Kidney glomerular epithelial cell (primary cell): ENCODE measurements around the gene KLF16.
A peak's percentile ranks its signal among the peaks of the same experiment; 100 is the strongest.

ENCODE experiments used
- DNase-seq: peaks from one replicate; lab custom pipeline; 2025; lab: John Stamatoyannopoulos, UW

The KLF16 gene

DNA sequence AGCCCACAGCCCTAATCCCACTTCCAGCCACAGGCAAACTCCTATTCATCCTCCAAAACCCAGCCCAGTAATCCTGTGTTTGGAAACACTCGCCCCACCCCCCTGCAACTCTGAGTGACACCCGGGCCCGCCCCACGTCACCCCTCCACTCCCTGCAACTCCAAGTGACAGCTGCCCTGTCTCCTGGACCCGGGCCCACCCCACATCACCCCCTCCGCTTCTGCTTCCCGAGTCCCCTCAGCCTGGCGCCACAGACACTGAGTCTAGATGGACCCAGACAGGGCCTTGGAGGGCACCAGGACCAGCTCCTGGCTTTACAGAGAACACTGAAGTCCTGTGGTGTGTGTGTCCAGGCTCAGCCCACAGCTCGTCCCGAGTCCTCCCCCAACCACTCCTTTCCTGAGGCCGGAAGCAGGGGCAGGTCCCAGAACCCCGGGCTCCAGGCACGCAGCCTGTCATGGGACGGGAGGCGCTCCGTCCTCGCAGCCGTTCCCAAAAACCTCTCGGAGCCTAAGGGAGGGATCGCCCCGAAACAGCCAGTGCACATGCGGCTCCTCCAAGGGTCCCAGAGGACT lies 22.8 kb downstream of the KLF16 start:
- DNase-seq = no peak

DNA sequence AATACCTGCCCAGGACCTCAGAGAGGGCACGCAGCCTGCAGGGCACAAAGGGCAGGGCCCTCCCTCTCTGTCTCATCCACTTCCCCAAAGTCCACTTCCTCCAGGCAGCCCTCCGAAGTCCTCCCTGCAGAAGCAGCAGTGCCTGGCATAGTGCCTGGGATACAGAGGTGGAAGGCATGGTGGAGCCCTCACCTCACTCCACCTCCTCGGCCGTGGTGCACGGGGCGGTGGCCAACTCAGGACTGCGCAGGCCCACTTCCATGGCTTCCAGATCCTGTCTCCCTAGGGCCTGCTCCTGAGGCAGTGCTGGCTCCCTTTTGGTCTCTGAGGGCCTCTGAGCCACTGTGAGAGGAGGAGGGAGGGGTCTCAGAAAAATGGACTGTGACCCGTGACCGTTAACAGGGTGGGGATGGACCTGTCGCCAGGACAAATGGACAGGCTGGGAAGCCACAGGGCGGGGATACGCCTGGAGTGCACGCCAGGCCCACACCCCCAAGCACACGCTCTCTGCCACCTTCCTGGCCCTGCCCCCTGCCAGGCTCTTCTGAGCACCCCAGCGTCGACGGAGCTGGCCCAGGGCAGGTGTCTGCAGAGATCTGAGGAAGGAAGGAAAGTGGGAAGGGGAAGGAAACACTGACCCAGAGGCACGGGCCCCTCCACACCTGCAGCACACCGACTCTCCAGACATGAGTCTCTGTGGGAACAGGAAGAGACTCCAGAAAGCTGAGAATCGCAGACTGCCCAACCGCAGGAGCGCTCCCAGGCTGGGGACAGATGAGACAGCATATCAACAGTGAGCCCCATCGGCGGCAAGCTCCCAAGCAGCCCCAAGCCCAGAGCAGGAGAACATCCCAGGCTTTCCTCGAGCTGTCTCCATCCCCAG lies 23.5 kb downstream of the KLF16 start:
- no peak for DNase-seq

DNA sequence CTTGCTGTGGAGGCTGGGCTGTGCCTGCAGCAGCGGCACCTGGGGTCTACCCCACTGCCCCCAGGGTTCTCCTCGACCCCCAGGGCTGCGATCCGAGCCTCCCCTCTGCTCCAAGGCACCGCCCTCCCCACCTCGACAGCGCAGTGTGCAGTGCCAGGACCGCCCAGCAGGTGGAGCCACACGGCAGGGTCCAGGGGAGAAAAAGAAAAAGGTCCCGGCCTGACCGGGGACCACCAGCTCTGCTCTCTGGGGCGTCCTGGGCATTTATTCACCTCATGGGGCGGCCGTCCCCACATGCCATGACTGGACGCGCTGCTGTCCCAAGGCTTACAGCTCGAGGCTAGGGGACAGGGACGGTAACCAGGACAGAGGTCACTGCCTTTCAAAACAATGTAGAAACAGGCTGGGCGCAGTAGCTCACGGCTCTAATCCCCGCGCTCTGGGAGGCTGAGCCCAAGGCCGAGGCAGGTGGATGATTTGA lies 25.7 kb downstream of the KLF16 start:
- DNase-seq = no peak

DNA sequence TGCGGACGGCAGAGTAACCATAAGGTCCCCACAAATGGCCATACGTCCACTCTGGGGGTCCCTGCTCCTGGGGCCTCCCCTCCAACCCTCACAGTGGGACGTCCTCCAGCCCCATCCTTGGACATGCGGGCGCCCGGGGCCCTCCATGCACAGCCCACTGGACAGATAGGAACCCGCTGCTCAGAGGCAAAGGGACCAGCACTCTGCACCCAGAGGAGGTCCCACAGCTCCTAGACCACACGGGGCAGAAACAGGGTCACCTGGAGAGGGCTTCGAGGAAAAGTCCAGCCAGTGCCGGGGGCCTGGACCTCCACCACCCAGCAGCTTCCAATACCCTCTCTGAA lies 26.2 kb downstream of the KLF16 start:
- DNase-seq = no peak

DNA sequence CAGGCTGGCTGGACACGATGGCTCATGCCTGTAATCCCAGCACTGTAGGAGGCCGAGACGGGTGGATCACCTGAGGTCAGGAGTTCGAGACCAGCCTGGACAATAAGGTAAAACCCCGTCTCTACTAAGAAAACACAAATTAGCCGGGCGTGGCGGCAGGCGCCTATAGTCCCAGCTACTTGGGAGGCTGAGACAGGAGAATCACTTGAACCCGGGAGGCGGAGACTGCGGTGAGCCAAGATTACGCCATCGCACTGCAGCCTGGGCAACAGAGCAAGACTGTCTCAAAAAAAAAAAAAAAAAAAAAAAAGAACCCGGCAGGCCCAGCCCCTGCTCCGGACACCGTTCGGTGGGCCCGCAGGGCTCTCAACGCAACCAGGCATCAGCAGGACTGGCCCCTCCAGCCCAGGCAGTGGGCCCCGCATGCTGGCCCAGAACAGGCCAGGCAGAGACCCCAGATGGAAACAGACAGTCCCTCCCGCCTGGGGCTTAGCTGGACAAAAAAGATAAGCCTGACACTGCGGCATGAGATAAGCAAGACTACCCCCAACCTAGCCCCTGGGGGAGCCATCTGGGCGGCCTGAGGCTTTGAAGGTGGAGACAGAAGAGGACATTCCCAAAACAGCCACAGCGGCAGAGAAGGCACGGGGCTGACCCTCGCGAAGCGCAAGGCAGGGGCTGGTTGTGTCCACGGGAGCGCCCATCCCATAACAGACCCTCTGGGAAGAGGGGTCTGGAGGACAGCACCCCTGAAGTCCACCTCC lies 26.7 kb downstream of the KLF16 start:
- no peak for DNase-seq

DNA sequence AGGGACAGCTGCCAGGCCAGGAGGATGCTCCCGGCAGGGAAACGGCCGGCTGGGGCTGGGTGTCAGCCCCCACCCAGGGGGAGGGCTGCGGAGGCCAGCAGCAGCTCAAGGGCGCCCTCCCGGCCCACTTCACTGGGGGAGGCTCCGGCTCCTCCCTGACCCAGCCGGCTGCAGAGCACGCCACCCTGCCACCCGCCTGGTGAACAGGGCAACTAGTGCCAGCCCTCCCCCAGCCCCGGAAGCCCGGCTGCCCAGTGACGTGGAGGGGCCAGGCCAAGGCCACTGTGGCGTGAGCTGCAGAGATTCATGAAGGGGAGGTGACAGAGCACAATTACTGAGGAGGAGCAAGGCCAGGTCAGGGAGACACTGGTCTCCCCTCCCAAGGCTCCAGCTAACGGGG lies 29.8 kb downstream of the KLF16 start:
- DNase-seq = peak; percentile 44

DNA sequence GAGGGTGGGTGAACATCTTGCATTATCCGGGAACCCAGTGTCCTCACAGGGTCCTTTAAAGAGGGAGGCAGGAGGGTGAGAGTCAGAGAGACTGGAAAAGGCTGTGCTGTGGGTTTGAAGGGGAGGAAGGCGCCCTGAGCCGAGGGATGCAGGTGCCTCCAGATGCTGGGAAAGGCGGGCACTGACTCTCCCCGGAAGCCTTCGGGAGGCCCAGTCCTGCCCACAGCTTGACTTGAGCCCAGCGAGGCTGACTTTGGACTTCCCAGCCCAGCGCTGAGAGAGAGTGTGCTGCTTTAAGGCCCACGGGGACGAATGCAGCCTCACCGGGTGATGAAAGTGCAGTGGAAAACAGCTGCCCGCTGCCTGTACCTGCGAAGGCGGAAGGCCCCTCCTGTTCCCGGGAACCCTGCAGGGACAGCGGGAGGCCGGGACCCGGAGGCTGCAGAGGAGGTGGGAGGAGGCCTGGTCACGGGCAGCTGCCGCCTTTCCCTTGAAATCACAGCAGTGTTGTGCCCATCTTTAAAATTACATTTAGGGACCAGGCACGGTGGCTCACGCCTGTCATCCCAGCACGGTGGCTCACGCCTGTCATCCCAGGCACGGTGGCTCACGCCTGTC lies 31.2 kb downstream of the KLF16 start:
- DNase-seq = no peak

DNA sequence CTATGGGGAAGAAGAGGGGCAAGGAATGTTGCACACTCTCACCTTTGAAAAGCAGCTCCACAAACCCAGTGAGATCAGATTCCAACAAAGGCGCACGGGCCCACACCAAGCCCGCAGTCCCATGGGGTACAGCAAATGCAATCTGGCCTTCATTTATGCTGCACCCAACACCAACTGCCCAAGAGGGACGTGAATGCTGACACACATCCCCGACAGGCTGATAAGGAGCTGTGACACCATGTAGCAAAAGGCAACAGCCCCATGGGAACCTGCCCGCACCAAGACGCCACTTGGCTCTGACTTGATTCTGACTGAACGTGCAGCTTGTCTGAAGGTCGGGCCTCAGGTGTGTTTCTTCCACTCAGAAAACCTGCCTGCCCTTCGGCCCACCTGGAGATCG lies 32.4 kb downstream of the KLF16 start:
- no peak for DNase-seq

DNA sequence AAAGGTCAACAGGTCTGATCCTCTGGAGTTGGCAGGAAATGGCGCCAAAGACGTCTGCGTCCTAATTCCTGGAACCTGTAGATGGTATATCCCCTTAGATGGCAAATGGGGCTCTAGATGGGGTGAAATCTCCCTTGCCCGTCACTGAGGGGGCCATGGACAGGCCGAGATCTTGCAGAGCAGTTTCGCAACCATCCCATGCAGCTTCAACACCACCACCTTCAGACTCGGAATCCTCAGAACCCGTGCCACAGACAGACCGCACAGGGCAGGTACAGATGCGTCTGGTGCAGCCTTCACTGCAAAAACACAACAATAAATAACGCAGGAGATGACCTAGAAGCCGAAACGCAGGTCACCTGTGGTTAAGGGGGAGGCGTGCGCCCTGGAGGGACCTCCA lies 32.8 kb downstream of the KLF16 start:
- DNase-seq = no peak

DNA sequence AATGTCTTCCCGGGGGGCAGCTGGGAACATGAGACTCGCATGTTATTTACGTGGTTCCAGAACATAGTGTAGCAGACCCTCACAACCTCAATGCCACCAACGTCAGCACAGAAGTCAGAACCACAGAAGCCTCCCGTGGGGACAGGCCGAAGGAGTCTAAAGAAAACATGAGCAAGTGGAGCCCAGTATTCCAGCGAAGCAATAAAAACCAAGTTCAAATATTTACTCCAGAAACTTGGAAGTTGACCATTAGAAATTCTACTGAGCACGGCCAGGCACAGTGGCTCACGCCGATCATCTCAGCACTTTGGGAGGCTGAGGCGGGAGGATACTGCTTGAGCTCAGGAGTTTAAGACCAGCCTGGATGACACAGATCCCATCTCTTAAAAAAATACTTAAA lies 33.4 kb downstream of the KLF16 start:
- no peak for DNase-seq

DNA sequence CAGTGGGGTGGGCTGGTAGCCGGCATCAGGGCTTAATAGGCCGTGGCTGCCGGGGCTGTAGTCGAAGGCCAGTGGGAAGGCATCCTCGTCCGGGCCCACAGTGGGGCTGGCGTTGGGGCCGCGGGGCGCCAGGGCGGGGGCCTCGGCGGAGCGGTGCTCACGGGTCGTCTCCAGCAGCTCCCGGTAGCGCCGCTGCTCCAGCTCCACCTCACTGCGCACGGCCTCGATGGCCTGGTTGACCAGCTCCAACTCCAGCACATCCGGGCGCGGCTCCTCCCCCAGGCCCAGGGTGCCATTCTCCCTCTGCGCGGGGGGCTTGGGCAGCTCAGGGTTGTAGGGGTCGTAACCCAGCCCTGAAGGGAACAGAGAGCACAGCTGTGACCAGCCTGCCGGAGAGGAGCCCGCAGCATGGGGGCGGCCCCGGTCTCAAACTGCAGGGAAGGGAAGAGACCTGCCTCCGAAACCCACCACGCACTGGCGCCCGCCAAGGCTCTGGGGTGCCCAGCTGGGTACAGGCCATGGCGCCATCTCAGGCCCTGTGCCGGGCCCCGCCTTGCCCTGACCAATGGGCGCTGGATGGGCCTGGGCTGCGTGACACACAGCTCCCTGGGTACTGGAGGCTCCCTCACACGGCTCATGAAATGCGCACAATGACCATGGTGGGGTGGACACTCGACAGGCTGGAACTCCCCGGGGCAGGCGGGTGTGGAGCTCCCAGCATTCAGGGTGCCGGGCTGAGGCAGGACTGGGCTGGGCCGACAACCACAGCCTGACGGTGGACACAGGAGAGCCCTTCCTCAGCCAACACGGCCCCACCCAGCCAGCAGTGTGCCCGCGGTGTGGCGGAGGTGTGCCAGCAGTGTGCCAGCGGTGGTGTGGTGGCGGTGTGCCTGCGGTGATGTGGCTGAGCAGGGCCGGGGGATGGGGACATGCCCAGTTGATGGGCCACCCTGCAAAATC lies 34.8 kb downstream of the KLF16 start:
- no peak for DNase-seq

DNA sequence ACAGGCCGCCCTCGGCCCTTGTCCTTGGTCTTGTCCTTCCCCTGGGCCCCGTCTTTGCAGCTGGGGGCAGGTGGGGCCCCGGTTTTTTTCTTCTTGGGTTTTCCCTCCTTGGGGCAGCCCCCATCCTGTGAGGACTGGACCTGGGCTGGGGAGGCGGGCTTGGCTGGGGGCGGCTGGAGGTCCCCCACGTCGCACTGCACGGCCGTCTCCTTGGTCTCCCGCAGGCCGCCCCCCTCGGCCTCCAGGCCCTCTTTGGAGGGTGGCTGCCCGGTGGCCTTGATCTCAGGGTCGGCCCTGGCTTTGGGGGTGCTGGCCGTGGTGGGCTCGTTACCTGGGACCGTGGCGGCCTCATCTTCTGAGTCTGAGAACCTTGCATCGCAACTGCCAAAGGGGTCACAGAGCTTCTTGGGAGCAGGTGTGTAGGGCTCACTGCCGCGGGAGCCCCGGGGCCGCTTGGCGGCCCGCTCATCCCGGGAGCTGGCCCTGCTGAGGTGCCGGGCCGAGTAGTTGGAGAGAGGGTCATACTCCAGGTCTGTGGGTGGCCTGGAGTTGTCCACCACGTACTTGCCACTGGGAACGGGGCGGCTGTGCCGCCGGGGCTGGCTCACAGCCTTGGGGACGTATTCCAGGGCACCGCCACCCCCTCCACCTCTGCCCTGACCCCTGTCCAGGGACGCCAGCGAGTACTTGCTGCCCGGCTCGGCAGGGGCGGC lies 35.7 kb downstream of the KLF16 start:
- DNase-seq = no peak

DNA sequence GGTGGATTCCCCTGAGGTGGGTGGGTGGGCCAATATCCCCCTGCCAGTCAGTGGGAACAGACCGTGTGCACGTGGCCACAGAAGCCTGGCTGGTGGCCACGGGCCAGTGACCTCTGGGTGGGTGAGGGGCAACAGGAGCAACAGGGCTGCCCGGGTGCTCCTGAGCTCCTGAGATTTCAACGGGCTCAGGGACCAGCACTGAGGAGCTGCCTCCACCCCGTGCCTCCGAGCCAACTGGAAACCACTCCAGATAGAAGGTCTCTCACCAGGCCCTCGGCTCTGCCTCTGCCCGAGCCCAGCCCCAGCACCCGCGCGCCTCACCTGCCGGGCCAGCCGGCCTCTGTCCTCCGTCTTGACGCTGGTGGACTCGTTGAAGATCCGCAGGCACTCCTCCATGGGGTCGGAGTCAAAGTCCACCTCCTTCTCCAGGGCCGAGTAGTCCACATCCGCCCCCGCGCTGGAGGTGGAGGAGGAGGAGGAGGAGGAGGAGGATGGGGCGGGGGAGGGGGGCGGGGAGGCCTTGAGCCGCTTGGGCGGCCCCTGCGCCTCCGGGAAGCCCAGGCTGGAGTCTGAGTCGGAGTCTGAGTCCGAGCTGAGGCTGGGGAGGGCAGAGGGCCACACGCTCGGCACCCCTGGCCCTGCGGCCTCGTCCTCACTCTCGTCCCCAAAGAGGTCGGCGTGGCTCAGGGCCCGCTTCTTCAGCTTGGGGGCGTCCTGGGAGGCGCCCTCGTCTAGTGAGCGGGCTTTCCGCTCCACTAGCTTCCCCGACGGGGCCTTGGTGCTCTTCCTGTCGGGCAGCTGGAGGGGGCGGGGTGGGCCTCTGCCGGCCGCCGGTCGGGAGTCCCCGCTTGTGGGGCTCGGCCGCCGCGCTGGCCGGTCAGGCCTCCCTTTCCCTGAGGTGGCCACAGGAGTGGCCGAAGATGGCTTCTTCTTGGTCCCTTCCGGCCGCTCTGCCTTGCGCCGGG lies 36.5 kb downstream of the KLF16 start:
- DNase-seq = peak; percentile 2

DNA sequence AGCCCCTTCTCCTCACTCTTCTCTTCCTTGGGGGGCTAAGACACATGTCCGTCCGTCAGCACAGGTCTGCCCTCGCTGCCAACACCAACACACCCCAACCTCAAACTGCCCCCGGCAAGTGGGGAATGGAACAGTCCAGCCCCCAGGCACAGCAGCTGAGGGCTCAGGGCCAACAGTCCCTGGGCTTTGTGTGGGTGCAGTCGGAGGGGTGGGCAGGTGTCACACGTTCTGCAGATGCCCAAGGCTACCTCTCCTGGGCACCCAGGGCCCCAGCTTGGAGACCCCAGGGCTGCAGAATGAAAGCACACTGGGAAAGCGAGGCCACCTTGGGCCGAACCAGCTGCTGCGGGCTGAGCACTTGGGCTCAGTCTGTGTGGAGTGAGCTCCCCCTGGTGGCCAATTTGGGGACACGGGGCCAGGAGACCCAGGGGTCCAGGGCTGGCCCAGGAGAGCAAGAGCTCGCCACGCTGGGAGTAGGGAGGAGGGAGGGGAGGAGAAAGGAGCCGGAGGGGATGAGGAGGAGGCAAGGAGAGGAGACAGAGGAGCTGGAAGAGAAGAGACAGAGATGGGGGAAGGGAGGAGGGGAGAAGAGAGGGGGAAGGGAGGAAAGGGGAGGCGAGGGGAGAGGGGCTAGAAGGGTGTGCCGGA lies 37.3 kb downstream of the KLF16 start:
- peak; percentile 30 for DNase-seq

DNA sequence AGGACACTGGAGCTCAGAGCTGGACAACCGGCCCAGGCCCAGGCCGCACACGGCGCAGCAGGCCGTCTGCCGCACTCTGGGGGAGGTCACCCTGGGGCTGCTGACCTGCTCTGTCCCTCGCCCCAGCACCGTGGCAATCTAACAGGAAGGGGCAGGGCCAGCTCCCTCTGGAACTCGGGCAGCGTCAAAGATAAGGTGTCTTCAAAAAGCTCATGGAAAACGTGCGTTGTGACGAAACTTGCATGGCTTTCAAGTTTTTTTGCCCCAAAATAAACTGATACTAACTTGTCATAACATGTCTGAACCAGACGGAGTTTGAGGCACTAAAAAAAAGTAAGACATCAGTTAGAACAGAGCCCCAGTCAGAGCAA lies 39.1 kb downstream of the KLF16 start:
- DNase-seq = no peak

DNA sequence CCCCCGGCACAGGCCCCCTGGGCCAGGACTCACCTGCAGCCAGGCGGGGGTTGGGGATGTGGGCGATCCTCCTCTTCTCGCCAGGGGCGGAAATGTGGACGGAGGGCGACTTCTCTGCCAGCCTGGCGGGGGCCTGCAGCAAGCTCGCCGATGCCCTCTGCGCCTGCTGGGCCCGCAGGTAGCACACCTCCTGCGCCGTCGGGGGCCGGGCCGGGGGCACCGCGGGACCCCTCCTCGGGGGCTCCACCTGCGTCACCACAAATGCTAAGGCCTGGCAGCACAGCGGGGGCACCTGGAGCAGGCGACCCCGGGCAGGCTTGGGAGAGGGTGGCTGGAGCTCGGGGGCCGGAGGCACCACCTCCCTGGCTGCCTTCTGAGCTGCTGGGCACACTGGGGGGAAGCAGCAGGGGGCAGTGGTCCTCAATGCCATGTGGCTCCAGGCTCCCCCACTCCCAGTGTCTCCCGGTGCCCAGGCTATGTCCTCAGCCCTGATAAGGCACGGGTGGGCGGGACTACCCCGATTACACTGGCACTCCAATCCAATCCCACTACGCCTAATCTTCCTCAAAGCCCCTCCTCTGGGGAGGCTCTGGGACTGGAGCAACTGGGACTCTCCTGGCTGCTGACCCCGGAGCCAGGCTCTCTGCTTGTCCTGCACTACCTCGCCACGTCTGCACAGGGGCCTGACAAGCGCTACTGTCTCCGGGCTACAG lies 39.7 kb downstream of the KLF16 start:
- no peak for DNase-seq

DNA sequence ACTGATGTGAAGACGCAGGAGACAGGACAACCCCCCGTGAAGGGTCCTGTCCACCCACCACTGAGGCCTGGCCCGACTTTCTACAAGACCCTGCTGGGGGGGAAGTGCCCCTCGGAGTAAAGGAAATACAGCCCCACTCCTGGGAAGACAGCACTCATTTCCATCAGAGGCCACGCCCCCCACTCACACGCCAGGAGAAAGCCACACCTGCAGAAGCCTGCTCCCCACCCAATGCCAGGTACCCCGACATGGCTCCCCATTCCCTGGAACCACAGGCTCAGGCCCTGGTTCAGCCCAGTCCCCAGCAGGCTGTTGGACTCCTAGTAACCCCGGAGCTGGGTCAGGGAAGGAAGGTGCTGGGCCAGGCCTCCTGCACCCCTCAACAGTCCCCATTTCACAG lies 40.4 kb downstream of the KLF16 start:
- no peak for DNase-seq

DNA sequence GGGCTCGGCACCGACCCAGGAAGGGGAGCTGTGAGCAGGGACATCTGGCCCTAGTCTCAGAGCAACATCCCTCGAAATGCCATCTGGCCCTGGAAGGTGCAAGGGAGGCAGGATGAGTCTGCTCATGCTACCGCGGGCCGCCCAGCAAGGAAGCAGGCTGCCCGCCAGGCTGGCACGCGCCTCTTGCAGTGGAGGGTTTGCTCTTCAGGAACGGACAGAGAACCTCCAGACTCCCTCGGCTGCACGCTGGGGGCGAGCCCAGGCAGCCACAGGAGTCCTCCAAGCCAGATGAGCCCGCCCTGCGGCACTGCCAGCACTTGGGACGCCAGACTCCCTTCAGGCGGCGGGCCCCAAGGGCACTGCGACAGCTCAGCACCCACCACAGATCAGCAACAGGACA lies 41.2 kb downstream of the KLF16 start:
- no peak for DNase-seq
